Vagina (tissue), 2 donors: ENCODE data around the gene NBPF3.
"Not testable (repeated sequence)": the region's sequence is repeated elsewhere in the genome, so short reads cannot be mapped to it uniquely, and the experiment has no call there.

ENCODE experiments used
- POLR2A ChIP-seq, 2 donors: fragments of 450-650 bp; IDR thresholded peaks; one replicate each; pipeline ENCODE4 v1.6.1; 2017; ENCODE audit warnings: antibody characterized with exemption in 2 of 2, mild to moderate bottlenecking in 2 of 2, moderate library complexity in 2 of 2
- TF ChIP-seq, protein P1 (sequence below), 3 experiments: fragments of 450-650 bp in 2 of 3; fragments of 200-600 bp in 1 of 3; sonication (generic) in 1 of 3; IDR thresholded peaks; one replicate each; pipeline ENCODE4 v1.5.1; 2017 to 2019; ENCODE audit warnings: antibody characterized with exemption in 3 of 3, mild to moderate bottlenecking in 2 of 3, moderate library complexity in 2 of 3

DNA sequence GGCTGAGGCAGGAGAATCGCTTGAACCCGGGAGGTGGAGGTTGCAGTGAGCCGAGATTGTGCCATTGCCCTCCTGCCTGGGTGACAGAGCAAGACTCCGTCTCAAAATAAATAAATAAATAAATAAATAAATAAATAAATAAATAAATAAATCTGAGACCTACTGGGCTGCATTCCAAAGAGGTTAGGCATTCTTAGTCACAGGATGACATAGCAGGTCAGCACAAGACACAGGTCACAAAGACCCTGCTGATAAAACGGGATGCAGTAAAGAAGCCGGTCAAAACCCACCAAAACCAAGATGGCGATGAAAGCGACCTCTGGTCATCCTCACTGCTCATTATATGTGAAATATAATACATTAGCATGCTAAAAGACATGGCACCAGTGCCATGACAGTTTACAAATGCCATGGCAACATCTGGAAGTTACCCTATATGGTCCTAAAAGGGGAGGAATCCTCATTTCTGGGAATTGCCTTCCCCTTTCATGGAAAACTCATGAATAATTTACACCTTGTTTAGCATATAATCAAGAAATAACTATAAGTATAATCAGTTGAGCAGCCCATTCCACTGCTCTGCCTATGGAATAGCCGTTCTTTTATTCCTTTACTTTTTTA is 38.1 kb upstream of the NBPF3 start:
- TF ChIP-seq POLR2A (IDR thresholded peaks at IDR 0.05), result not testable (repeated sequence)
- TF ChIP-seq, protein P1, sequence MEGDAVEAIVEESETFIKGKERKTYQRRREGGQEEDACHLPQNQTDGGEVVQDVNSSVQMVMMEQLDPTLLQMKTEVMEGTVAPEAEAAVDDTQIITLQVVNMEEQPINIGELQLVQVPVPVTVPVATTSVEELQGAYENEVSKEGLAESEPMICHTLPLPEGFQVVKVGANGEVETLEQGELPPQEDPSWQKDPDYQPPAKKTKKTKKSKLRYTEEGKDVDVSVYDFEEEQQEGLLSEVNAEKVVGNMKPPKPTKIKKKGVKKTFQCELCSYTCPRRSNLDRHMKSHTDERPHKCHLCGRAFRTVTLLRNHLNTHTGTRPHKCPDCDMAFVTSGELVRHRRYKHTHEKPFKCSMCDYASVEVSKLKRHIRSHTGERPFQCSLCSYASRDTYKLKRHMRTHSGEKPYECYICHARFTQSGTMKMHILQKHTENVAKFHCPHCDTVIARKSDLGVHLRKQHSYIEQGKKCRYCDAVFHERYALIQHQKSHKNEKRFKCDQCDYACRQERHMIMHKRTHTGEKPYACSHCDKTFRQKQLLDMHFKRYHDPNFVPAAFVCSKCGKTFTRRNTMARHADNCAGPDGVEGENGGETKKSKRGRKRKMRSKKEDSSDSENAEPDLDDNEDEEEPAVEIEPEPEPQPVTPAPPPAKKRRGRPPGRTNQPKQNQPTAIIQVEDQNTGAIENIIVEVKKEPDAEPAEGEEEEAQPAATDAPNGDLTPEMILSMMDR (IDR thresholded peaks at IDR 0.05), result not testable (repeated sequence)
